Cerebellar cortex (tissue), 1 donor: ENCODE results near the gene MALRD1.
"Not testable (repeated sequence)": the region's sequence is repeated elsewhere in the genome, so short reads cannot be mapped to it uniquely, and the experiment has no call there.

Experiments
- DNase-seq: peaks from one replicate; pipeline ENCODE4 v3.0.0-alpha.2; 2015; ENCODE audit warnings: low spot score

Gene MALRD1

DNA sequence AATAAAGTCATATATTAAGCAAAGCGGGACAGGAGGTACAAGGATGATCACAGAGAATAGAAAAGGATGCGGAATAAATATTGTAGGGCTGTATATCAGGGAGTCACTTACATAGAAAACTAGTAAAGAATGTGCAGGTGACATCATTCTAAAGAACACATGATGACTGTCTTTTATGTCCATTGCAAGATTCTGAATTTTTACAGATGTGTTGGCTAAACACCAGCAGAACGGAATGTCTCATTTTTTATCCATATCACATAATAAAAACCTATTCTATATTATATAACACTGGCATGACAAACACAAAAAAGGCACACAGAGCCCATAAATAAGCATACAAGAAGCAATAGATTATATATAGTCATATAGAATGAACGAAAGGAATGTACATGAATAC lies 448.4 kb downstream of the MALRD1 start:
- no peak for DNase-seq

DNA sequence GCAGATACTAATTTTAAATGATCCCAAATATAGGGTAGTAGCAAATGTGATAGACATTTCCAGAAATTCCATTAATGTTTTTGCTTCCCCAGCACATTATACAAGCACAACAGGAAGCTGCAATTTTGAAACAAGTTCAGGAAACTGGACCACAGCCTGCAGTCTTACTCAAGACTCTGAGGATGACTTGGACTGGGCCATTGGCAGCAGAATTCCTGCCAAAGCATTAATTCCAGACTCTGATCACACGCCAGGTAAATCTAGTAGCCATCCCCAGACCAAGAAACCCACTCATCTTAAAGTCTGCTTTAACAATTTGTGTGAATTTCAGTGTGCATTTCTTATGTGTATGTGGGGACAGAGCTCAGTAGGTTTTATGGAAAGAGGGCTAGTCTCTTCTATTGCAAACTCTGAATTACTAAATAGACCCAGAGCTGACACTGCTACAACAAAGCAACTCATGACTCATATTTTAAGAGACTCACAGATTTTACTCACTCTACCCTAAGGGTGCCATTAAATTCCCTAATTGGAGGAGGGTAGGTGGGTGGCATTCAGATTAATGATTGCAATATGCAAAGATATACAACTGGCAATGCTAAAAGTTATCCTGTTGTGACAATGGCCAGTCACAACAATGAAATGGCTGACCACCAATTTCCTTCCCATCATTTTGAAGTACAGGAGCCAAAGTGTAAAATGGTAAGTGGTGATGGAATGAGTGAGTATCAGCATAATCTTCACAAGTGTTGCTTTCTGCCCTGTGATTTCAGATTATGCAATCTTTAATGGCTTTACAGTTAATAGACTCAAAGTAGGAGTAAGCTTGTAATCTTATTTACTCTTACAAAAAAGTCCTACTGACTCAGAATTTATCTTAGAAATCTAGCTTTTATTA lies 450.0 kb downstream of the MALRD1 start:
- no peak for DNase-seq

DNA sequence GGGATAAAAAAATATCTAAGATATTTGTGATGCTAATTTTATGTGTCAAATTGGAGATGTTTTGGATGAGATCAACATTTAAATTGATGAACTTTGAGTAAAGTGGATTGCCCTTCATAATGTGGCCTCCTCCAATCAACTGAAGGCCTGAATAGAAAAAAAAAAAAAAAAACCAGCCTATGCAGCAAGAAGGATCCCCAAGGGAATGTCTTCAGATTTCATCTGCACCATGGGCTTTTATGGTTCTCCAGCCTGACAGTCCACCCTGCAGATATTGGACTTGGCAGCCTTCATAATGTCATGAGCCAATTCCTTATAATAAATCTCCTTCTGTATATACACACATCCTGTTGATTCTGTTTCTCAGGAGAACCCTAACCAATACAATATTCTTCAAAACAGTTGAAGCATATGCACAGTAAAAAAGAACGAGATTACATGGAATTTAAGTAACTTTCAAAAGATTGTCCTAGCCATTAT lies 450.7 kb downstream of the MALRD1 start:
- DNase-seq, result no peak

DNA sequence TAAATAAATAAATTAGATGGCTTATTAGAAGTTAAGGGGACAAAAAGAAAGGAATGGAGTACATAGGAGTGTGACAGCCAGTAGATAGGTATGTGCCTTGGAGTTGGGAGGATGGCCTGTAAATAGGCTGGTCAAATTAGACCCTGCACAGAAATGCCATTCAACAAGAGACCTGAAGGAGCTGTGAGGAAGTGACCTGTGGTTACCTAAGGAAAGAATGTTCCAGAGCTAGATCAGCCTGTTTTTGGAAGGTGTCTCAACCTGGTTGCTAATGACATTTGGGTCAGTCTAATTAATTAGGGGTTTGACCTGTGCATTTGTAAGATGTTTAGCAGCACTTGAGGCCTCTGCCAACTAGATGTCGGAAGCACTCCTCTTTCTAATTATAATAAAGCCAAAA lies 452.4 kb downstream of the MALRD1 start:
- no peak for DNase-seq

DNA sequence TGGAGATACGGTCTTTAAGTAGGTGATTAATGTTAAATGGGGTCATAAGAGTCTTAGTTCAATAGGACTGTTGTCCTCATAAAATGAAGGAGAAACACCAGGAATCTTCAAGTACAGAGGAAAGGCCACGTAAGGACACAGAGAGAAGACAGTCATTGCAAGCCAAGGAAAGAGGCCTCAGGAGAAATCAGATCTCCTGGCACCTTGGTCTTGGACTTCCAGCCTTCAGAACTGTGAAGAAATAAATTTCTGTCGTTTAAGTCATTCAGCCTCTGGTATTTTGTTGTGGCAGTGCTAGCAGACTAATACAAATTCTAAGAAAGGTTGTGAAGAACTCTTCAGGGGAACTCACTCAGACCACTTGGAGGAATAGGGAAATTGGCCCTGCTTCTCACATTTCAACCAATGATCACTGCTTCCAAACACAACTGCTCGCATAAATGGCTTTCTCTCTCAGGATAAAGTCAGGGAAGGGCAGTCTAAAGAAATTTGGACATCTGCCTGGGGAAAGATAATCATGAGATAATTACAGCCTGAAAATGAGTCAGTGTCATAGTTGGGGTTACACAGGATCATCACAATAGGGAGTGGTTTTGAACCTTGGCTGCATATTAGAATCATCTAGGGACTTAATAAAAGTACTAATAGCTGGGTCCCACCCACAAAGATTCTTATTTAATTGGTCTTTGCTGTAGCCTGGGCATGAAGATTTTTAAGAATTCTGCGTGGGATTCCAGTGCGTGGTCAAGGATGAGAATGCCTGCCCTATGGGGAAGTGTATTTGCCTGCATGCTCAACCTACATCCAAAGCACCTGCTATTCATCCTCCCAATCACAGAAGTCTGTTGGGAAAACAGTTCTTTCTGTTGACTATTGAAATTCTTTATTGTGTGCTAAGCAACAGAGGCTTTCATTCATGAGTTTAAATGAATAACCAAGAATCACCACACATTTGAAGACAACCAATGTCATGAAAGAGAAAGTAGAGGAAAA lies 457.0 kb downstream of the MALRD1 start:
- no peak for DNase-seq

DNA sequence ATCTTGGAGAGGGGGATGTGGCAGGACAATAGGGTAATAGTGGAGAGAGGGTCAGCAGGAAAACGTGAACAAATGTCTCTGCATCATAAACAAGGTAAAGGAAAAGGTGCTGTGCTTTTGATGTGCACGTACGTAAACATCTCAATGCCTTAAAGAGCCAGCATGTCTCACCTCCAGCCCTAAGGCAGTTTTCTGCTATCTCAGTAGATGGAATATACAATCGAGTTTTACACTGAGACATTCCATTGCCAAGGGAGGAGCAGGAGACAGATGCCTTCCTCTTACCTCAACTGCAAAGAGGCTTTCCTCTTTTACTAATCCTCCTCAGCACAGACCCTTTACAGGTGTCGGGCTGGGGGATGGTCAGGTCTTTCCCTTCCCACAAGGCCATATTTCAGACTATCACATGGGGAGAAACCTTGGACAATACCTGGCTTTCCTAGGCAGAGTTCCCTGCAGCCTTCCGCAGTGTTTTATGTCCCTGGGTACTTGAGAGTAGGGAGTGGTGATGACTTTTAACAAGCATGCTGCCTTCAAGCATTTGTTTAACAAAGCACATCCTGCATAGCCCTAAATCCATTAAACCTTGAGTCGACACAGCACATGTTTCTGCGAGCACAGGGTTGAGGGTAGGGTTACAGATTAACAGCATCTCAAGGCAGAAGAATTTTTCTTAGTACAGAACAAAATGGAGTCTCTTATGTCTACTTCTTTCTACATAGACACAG lies 461.6 kb downstream of the MALRD1 start:
- not testable (repeated sequence) for DNase-seq

DNA sequence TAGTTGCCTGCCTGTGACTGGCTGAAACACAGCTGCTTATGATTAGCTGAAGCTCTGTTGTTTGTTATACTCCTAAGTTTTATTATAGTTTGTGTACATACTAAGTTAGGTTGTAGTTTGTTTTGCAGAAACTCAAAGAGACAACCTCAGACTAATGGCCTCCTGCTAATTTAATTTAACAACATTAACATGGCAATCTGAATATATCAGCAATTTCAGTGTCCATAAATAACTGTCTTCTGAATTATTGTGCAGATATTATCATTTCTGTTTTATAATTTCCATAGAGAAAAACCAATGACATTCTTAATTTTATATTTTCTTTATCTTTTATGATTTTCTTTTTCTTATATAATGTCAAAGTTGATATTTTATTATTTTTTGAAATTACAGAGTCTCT lies 469.5 kb downstream of the MALRD1 start:
- no peak for DNase-seq

DNA sequence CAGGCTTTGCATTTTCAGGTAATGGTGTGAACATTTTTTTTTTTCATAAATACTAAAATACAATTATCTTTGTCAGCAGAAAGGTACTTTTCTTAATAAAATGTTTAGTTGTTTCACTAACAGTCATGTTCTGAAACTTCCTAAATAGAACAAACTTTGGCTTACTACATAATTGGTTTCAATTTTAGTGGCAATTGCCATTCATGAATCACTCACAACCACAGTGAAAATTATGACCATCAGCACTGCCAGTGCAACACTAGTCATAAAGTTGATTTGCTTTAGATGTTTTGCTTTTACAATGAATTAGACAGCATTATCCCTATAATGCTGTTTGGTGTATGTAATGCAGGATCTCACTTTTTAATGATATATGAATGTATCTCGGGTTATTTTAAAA lies 470.0 kb downstream of the MALRD1 start:
- no peak for DNase-seq

DNA sequence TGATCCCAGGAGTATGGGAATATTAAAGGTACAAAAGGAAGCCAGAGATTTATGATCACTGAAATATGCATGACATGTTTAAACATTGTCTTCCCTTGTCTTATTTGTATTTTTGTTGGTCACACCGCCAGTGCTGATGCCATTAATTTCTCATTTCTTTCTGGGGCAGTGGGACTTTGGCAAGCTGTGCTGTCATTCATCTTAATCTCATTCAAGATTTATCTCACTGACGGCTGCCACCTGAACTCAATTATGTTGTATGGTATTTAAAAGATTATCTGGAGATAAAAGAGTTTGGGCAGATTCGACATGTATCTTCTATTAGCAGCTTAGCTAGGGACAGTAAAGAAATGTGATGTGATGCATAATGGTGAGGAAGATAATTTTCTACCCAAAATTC lies 482.7 kb downstream of the MALRD1 start:
- no peak for DNase-seq

DNA sequence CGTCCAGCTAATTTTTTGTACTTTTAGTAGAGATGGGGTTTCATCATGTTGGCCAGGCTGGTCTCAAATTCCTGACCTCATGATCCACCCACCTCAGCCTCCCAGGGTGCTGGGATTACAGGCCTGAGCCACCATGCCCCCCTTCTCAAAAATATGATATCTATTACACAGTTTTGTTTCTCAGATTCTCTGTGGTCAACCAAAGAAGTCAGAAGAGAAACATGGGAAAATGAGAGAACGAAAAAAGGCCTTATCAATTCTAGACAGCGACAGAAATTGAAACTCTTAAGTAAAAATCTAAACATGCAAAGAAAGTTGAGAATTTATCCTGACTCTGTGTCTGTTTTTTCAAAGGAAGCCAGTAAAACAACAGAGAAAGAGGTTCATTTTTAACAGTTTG lies 483.8 kb downstream of the MALRD1 start:
- DNase-seq, result no peak

DNA sequence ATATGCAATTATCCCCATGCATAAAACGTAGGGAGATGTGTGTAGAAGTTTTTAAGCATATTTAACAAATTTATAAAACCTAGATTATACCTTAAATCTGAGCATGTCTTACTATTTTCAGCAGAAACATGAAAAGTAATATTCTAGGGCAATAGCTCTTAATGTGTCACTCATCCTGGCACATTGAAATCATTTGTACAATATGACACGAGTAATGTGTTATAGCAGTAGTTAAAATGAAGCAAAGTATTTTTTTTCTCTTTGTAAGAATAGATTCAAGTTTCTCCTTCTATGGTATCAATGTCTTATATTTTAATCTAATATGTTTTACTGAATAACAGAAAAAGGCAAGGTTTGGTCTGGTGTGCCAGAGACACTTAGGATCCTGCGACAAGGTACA lies 492.7 kb downstream of the MALRD1 start:
- DNase-seq, result no peak

DNA sequence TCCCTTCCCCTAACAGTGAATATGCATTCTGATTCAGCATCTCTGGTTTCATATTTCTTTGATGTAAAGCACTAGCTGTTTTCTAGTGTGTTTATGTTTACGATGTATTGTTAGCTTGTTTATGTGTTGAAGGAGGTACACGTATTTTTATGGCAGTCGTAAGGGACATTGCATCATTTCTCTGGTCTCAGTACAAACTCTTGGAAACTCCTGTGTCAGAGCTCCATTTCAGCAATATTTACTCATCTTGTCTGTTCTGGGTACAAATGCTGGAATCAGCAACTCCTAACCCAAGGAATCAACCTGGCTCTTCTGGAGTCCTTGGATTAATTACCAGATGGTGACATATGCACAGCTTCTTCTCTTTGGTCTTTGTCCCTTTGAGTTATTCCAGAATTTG lies 497.6 kb downstream of the MALRD1 start:
- DNase-seq, result no peak

DNA sequence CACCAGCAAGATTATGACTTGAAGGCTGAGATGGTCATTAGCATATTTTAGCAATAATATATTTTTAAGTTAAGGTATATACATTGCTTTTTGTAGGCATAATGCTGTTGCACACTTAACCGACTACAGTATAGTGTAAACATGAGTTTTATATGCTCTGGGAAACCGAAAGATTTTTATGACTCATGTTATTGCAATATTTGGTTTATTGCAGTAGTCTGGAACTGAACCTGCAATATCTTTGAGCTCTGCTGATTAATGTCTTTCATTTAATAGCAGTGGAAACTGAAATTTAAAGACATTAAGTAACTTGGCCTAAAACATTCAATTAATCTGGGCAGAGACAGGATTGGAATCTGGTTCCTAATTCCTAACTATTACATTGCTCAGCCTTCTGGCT lies 500.9 kb downstream of the MALRD1 start:
- no peak for DNase-seq

DNA sequence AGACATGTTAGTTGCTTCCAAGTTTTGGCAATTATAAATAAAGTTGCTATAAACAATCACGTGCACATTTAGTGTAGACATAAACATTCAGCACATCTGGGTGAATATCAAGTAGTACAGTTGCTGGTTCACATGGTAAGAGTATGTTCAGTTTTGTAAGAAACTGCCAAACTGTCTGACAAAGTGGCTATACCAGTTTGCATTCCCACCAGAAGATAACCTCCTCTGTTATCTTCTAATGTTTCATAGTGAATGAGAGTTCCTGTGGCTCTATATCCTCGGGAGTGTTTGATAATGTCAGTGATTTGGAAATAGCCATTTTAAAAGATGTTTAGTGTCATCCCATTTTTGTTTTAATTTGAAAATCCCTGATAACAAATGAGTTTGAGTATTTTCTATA lies 508.1 kb downstream of the MALRD1 start:
- no peak for DNase-seq

DNA sequence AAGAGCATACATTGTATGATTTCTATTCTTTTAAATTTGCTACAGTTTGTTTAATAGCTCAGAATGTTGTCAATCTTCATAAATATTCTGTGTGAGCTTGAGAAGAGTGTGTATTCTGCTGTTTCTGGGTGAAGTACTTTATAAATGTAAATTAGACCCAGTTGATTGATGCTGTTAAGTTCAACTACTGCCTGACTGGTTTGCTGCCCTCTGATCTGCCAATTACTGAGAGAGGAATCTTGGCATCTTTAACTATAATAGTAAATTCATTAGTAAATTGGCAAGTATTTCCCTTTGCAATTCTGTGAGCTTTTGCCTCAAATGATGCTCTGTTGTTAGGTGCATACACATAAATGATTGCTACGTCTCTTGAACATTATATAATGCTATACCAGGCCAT lies 512.6 kb downstream of the MALRD1 start:
- no peak for DNase-seq

DNA sequence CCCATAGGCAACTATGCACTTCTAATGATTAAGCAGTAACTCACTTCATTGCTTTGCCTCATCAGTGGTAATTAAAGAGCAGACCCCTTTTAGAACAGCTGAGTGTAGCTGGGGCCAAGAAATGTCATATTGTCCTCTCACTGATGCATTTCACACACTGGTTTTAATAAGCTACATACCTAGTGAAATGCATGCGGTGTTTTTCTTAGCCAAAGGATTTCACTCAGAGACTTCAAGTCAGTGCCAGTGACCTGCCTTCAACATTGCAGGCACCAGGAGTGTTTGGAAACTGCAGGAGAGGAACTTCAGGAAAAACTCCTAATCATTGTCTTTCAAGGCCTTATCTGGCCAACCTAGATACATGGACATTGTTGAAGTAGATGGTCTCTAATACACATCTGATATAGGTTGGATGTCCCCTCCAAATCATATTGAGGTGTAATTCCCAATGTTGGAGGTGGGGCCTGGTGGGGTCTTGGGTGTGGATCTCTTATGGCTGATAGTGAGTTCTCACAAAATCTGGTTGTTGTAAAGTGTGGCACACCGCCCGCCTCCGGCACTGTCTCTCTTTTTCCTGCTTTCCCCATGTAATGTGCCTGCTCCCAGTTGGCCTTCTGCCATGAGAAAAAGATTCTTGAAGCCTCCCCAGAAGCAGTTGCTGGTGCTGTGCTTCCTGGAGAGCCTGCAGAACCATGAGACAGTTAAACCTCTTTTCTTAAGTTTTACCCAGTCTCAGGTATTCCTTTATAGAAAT lies 515.0 kb downstream of the MALRD1 start:
- DNase-seq, result no peak

DNA sequence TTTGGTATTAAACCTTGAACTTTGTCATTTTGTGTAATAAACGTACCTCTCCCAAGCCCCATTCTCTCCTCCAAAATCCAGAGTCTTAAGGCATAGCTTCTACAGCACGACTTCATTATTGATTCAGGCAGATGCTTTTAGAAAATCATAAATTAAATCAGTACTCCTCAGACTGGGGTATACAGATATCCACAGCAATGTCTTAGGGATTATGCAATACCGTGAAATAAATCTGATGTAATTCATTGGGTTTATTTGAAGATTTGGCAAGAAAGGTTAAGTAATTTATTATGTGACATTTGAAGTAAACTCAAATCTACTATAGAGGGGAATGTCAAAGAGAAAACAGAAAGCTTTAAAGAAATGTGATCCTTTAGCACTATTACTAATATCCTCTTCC lies 521.5 kb downstream of the MALRD1 start:
- no peak for DNase-seq

DNA sequence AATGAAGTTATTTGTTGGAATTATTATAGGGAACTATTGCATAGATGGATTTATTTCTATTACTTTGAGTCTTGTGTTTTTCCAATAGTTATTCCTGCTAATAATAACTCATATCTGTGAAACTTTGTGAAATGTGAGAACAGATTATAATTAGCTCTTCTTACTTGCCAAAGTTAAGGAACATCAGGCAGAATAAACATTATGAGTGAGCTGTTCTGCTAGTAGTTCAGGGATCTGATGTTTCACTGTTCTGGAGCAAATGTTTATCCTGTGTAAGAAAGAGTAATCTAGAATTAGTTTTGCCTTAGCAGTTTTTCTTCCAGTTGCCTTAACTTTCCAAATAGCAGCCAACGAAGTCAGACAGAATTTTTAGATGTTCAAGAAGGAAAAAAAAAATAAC lies 522.4 kb downstream of the MALRD1 start:
- DNase-seq, result no peak

DNA sequence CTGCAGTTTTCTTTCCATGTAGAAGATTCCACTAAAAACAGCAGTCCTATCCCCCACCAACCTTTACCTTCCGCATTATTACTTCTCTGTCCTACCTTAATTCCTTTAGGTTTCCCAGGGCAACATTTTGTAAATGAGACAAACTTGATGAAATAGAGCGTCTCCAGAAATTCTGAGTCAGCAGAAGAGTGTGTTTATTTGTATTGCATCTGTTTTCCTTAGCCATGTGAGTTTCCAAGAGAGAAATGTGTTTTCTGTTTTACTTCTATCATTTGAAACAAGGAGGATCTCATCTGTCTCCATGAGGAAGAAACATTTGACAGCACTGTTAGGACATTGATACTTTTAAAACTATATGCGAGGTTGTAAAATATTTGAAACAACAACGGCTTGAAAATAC lies 523.5 kb downstream of the MALRD1 start:
- DNase-seq, result no peak

DNA sequence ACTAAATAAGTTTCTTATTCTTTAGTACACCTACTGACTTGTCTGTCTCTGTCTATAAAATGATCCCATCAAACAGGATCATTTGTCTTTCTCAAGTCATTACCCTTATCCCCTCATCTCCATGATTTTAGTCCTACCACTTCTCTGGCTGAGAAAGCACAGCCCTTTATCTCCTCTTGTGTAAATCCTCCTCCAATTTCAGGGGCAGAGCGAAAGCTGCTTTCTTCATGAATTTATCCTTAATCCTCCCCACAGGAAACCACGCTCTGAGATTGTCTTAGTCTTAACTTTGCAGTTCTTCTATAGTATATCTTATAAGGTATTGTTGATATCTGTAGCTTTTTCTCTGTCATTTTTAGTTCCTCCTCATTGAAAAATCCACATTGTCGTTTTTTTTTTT lies 528.0 kb downstream of the MALRD1 start:
- DNase-seq, result no peak

DNA sequence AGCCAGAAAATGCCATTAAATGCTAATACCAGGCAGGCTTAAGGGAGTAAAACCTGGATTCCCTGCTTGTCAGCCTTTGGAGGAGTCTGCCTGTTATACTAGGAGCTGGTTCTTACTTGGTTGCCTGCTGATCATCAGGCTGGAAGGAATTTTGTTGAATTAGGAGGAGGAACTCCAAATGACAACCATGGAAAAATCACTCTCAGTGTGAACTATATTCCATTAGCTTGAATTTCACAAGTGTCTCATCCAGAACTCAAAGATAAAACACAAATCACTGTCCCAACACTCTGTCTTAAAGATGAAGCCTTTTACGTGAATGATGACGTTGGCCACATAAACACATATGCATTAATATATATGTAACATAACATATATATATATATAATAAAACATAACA lies 528.8 kb downstream of the MALRD1 start:
- DNase-seq, result no peak
